GM21381 (cell line): ENCODE data around the gene TYSND1.
"Not testable (repeated sequence)": the region's sequence is repeated elsewhere in the genome, so short reads cannot be mapped to it uniquely, and the experiment has no call there.

ENCODE experiments used
- ATAC-seq: cut with Tn5 transposase; IDR thresholded peaks from one replicate; pipeline ENCODE4 v1.9.1; 2021; ENCODE audit warnings: mild to moderate bottlenecking, moderate library complexity; ENCODE audit not compliant: unreplicated experiment

The TYSND1 gene

GRCh38 chr10:70146489-70147258, at the start of gene TYSND1:
Gene TYSND1 (minus strand): TSS chr10:70146700. CDS start chr10:70146586, 114 bp downstream.
- ATAC-seq = peak; percentile 81

DNA sequence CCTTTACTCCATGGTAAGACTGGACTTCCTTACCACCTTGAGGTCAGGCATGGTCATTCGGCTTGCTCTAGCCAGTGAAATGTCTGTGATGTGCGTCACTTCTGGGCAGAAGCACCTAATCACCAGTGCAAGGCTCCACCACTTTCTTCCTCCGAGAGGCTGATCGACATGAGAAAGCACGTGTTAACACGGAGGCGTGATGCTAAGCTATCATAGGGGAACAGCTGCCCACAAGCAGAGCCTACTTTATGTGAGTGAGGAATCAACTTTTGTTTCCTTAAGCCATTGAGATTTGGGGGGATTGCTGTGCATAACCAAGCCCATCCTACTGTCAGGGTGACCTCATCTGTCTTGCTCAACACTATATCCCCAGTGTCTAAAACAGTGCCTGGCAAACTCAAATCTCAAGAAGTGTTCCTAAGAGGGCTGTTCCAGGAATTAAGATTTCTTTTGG, 46.9 kb upstream of the TYSND1 start:
- no peak for ATAC-seq

DNA sequence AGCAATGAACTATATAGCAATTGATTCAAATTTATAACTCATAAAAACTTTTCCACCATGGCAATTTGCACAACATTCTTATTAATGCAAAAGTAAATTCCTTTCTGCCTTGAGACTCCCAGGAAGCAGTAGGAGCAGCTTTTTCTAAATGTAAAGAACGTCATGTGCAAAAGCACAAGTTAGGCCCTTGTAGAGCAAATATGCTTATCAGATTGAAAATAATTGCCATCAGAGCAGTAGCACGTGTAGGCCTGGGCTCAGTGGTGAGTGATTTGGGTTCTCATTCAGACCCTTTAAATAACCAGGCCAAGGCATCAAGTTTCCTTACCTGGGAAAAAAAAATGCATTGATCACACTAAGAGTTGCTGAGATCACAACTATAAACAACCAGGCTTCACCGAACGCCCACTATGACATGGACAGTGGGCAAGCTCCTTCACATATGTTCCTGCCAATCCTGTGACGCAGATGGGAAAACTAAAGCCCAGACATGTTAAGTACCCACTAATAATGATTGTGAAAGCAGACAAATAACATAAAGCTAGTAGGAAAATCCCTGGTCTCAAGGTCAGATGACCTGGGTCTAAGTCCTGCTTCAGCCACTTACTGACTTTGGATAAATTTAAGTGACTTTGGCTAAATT, 45.9 kb upstream of the TYSND1 start:
- ATAC-seq = no peak

- ATAC-seq = no peak
Measured at GRCh38 chr10:70191972-70192305, 45.4 kb upstream of the TYSND1 start.

- no peak for ATAC-seq
Measured at GRCh38 chr10:70191161-70191971, 44.9 kb upstream of the TYSND1 start.

- no peak for ATAC-seq
Measured at GRCh38 chr10:70190581-70190980, 44.1 kb upstream of the TYSND1 start.

DNA sequence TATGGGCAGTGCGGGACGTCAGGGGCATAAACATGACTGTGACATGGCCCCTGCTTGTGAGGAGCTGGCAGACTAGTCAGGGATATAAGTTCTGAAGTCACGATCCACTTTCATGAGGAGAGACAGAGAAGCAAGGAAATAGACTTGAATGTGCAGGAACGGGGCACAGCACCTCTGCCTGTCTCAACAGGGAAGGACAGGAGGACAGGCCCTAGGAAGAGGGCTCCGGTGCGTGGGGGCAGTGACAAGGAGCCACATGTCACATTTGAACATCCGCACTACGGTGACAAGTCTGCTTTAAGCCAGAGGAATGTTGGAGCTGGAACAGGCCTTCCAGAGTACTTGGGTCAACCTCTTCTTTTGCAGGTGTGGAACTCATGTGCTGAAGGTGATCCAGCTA, 43.6 kb upstream of the TYSND1 start:
- no peak for ATAC-seq

GRCh38 chr10:70188768-70189167, 42.3 kb upstream of the TYSND1 start:
- no peak for ATAC-seq

DNA sequence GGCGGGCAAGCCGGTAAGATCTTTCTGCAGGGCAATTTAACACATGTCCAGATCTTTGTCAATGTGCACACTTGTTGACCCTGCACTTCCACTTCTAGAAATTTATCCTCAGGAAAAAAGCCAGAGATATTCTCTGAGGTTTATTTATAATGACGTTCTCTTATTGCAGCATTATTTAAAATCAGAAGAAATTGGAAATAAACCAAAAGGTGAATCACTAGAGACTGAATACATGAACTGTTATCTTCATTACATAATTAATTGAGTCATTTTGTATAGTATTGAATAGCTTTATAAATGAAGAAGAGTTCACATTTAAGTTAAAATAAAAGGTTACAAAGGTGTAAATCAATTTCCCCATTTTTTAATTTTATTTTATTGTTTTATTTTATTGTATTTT, 40.1 kb upstream of the TYSND1 start:
- no peak for ATAC-seq

- ATAC-seq = no peak
Measured at GRCh38 chr10:70186090-70186489, 39.6 kb upstream of the TYSND1 start.

DNA sequence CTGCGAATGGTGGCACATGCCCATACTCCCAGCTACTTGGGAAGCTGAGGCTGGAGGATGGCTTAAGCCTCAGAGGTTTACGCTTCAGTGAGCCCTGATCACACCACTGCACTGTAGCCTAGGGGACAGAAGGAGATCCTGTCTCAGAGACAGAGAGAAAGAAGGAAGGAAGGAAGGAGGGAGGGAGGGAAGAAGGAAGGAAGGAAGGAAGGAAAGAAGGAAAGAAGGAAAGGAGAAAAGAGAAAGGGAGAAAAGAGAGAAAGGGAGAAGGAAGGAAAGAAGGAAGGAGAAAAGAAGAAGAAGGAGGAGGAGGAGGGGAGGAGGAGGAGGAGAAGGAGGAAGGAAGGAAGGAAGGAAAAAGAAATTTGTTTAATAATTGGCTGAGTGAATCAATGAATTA, 36.8 kb upstream of the TYSND1 start:
- ATAC-seq = no peak

GRCh38 chr10:70179209-70179608, 32.7 kb upstream of the TYSND1 start:
- ATAC-seq = not testable (repeated sequence)

- ATAC-seq = no peak
Measured at GRCh38 chr10:70178139-70178725, 31.7 kb upstream of the TYSND1 start.

GRCh38 chr10:70176441-70176840, 29.9 kb upstream of the TYSND1 start:
- ATAC-seq = no peak

- ATAC-seq = no peak
Measured at GRCh38 chr10:70175516-70175915, 29.0 kb upstream of the TYSND1 start.

DNA sequence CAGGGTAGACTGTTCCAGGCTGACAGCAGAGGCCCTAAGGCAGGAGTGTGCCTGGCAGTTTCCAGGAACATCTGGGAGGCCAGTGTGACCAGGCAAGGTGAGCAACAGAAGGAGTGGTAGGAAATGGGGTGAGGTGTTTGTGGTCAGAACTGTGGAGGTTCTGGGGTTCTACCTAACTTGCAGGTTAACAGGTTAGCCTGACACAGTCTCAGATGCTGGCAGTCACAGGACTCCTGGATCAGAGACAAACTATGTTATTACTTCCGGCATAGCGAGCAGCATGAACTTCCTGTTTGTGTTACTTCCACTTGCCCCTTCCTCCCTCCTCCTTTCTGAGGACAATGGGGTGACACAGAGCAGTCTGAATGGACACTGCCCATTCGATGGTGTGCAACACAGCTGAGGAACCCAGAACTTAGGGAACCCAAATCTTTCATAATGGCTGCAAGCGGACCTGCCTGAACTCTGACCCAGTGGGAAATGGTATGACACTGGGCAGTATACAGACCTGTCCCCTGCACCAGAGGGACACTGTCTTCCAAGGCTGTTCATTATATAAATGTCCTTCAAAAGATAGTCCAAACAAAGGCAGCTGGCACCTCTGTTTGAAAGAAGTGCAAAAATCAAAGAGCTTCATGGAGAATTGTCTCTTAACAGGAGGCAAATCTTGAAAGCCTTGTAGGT, 27.7 kb upstream of the TYSND1 start:
- no peak for ATAC-seq

DNA sequence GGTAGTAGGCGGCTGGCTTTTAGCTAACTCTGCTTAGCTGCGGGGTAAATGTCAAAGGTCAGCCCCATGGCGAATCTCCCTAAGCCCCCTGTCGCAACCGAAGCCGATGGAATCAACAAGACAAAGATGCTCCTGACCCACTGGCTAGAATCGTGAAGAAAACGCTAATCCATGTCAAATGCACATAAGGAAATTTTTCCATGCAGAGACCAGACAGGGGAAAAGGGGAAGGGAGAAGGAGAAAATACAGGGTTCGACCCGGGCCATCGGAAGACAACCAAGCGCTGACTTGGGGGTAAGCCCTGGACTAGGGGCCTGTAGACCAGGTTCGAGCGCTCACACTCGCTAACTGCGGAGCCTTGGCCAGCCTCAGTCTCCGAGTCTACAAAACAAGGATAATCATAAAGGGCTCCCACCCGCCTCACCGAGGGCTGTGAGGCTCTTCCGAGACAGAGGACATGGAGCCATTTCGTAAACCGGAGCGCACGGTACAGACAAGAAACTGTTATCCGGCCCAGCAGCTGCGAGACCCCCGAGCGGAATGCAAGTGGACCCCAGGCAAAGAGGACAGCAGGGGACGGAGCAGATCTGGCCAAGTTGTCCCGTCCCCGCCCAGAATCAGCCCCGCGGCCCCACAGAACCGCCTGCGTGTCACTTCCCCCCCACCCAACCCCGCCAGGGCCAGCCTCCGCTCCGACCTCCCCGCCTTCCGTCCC, 23.3 kb upstream of the TYSND1 start:
- no peak for ATAC-seq

DNA sequence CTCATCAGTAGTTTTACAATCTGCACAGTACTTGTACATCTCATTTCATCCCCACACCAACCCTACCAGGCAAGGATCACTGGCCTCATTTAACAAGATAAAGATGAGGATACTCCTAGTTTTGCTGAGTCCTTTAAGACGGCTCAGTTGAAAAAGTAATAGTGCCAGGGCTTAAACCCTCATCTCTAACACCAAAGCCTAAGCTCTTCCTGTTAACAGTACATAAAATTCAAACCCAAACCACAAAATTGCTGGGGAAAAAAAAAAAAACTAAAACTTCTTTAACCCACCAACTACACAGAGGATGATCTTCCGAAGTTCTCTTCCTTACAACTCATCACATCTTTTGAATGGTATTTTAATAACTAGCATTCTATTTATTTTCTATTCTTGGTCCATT, 22.5 kb upstream of the TYSND1 start:
- no peak for ATAC-seq

DNA sequence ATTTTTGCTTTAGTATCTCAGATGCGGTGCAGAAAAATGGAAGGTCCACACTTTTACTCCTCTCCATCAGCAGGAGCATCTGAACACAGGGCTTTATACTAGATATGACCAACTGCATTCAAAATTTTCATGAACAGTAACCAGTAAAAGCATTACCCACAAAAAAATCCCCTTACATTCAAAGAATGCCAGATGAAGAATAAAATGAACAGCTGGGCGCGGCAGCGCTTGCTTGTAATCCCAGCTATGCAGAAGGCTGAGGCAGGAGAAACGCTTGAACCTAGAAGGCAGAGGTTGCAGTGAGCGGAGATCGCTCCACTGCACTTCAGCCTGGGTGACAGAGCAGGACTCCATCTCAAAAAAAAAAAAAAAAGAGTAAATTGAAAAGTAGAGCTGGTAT, 20.7 kb upstream of the TYSND1 start:
- no peak for ATAC-seq

DNA sequence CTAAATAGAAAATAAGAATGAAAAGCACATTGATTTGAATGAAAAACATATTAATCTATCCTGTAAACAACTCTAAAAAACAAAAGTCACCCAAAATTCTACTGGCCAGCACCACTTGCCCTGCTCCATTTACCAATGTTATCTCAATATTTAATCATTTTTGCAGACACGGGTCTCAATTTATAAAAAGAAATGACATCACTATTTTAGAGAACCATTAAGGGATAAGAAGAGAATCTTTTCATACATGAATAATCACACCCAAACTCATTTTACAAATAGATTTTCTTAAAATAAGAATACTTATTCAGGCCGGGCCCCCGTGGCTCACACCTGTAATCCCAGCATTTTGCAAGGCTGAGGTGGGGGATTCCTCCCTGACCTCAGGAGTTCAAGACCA, 19.9 kb upstream of the TYSND1 start:
- no peak for ATAC-seq
